ENCODE measurements around the gene KCNQ1.

The KCNQ1 gene

GRCh38 chr11:2839395-2839943, 394.7 kb downstream of the KCNQ1 start:
- Histone ChIP-seq H3K27me3 (ENCODE audit: control insufficient read depth in 2 of 2, insufficient read depth in 2 of 2, low read length in 2 of 2) (no peaks in the 10 kb centered on the region), H3K27ac (ENCODE audit: low read depth in 2 of 2, low read length in 2 of 2) (no peak overlapping the region), H3K9me3 (ENCODE audit: control insufficient read depth in 2 of 2, low read length in 2 of 2) (no peaks in the 10 kb centered on the region), H3K36me3 (ENCODE audit: control insufficient read depth in 2 of 2, insufficient read depth in 2 of 2, low read length in 2 of 2) (no peaks in the 10 kb centered on the region), H3K4me3 (ENCODE audit: low read length in 2 of 2) (no peak overlapping the region), H3K9ac (ENCODE audit: low read depth in 1 of 2, low read length in 2 of 2) (no peak overlapping the region), H3K4me1 (ENCODE audit: control insufficient read depth in 2 of 2, insufficient read depth in 2 of 2, low read length in 2 of 2) (no peaks in the 10 kb centered on the region)

- Histone ChIP-seq H3K9ac (ENCODE audit: low read depth in 1 of 2, low read length in 2 of 2) (no peak overlapping the region), H3K4me1 (ENCODE audit: control insufficient read depth in 2 of 2, insufficient read depth in 2 of 2, low read length in 2 of 2) (no peaks in the 10 kb centered on the region), H3K4me3 (ENCODE audit: low read length in 2 of 2) (no peak overlapping the region), H3K27ac (ENCODE audit: low read depth in 2 of 2, low read length in 2 of 2) (no peak overlapping the region), H3K36me3 (ENCODE audit: control insufficient read depth in 2 of 2, insufficient read depth in 2 of 2, low read length in 2 of 2) (no peaks in the 10 kb centered on the region), H3K9me3 (ENCODE audit: control insufficient read depth in 2 of 2, low read length in 2 of 2) (no peaks in the 10 kb centered on the region), H3K27me3 (ENCODE audit: control insufficient read depth in 2 of 2, insufficient read depth in 2 of 2, low read length in 2 of 2) (no peaks in the 10 kb centered on the region)
These were observed 396.8 kb downstream of the KCNQ1 start for GRCh38 chr11:2841411-2842190.

GRCh38 chr11:2842876-2843275, 398.1 kb downstream of the KCNQ1 start:
- Histone ChIP-seq H3K36me3 (ENCODE audit: control insufficient read depth in 2 of 2, insufficient read depth in 2 of 2, low read length in 2 of 2) (no peaks in the 10 kb centered on the region), H3K27ac (ENCODE audit: low read depth in 2 of 2, low read length in 2 of 2) (no peak overlapping the region), H3K4me3 (ENCODE audit: low read length in 2 of 2) (no peak overlapping the region), H3K27me3 (ENCODE audit: control insufficient read depth in 2 of 2, insufficient read depth in 2 of 2, low read length in 2 of 2) (no peaks in the 10 kb centered on the region), H3K9ac (ENCODE audit: low read depth in 1 of 2, low read length in 2 of 2) (no peak overlapping the region), H3K4me1 (ENCODE audit: control insufficient read depth in 2 of 2, insufficient read depth in 2 of 2, low read length in 2 of 2) (no peaks in the 10 kb centered on the region), H3K9me3 (ENCODE audit: control insufficient read depth in 2 of 2, low read length in 2 of 2) (no peaks in the 10 kb centered on the region)

GRCh38 chr11:2843551-2843950, 398.7 kb downstream of the KCNQ1 start:
- no peaks in the 10 kb centered on the region for H3K9me3 ChIP-seq (ENCODE audit: control insufficient read depth in 2 of 2, low read length in 2 of 2)
- H3K27ac ChIP-seq (ENCODE audit: low read depth in 2 of 2, low read length in 2 of 2) = no peak overlapping the region
- no peak overlapping the region for H3K9ac ChIP-seq (ENCODE audit: low read depth in 1 of 2, low read length in 2 of 2)
- no peak overlapping the region for H3K4me3 ChIP-seq (ENCODE audit: low read length in 2 of 2)
- H3K36me3 ChIP-seq (ENCODE audit: control insufficient read depth in 2 of 2, insufficient read depth in 2 of 2, low read length in 2 of 2) = no peaks in the 10 kb centered on the region
- no peaks in the 10 kb centered on the region for H3K4me1 ChIP-seq (ENCODE audit: control insufficient read depth in 2 of 2, insufficient read depth in 2 of 2, low read length in 2 of 2)
- H3K27me3 ChIP-seq (ENCODE audit: control insufficient read depth in 2 of 2, insufficient read depth in 2 of 2, low read length in 2 of 2) = no peaks in the 10 kb centered on the region

GRCh38 chr11:2844116-2844842, 399.5 kb downstream of the KCNQ1 start:
- Histone ChIP-seq H3K9me3 (ENCODE audit: control insufficient read depth in 2 of 2, low read length in 2 of 2) (no peaks in the 10 kb centered on the region), H3K27ac (ENCODE audit: low read depth in 2 of 2, low read length in 2 of 2) (no peak overlapping the region), H3K4me1 (ENCODE audit: control insufficient read depth in 2 of 2, insufficient read depth in 2 of 2, low read length in 2 of 2) (no peaks in the 10 kb centered on the region), H3K4me3 (ENCODE audit: low read length in 2 of 2) (no peak overlapping the region), H3K9ac (ENCODE audit: low read depth in 1 of 2, low read length in 2 of 2) (no peak overlapping the region), H3K36me3 (ENCODE audit: control insufficient read depth in 2 of 2, insufficient read depth in 2 of 2, low read length in 2 of 2) (no peaks in the 10 kb centered on the region), H3K27me3 (ENCODE audit: control insufficient read depth in 2 of 2, insufficient read depth in 2 of 2, low read length in 2 of 2) (no peaks in the 10 kb centered on the region)

GRCh38 chr11:2844996-2845395, 400.2 kb downstream of the KCNQ1 start:
- H3K4me1 ChIP-seq (ENCODE audit: control insufficient read depth in 2 of 2, insufficient read depth in 2 of 2, low read length in 2 of 2) = no peaks in the 10 kb centered on the region
- H3K9me3 ChIP-seq (ENCODE audit: control insufficient read depth in 2 of 2, low read length in 2 of 2) = no peaks in the 10 kb centered on the region
- no peak overlapping the region for H3K4me3 ChIP-seq (ENCODE audit: low read length in 2 of 2)
- no peak overlapping the region for H3K27ac ChIP-seq (ENCODE audit: low read depth in 2 of 2, low read length in 2 of 2)
- no peak overlapping the region for H3K9ac ChIP-seq (ENCODE audit: low read depth in 1 of 2, low read length in 2 of 2)
- no peaks in the 10 kb centered on the region for H3K27me3 ChIP-seq (ENCODE audit: control insufficient read depth in 2 of 2, insufficient read depth in 2 of 2, low read length in 2 of 2)
- H3K36me3 ChIP-seq (ENCODE audit: control insufficient read depth in 2 of 2, insufficient read depth in 2 of 2, low read length in 2 of 2) = no peaks in the 10 kb centered on the region

GRCh38 chr11:2846056-2846455, 401.2 kb downstream of the KCNQ1 start:
- Histone ChIP-seq H3K9ac (ENCODE audit: low read depth in 1 of 2, low read length in 2 of 2) (no peak overlapping the region), H3K4me1 (ENCODE audit: control insufficient read depth in 2 of 2, insufficient read depth in 2 of 2, low read length in 2 of 2) (no peaks in the 10 kb centered on the region), H3K4me3 (ENCODE audit: low read length in 2 of 2) (no peak overlapping the region), H3K27me3 (ENCODE audit: control insufficient read depth in 2 of 2, insufficient read depth in 2 of 2, low read length in 2 of 2) (no peaks in the 10 kb centered on the region), H3K27ac (ENCODE audit: low read depth in 2 of 2, low read length in 2 of 2) (no peak overlapping the region), H3K9me3 (ENCODE audit: control insufficient read depth in 2 of 2, low read length in 2 of 2) (no peaks in the 10 kb centered on the region), H3K36me3 (ENCODE audit: control insufficient read depth in 2 of 2, insufficient read depth in 2 of 2, low read length in 2 of 2) (no peaks in the 10 kb centered on the region)

GRCh38 chr11:2846470-2846869, 401.7 kb downstream of the KCNQ1 start:
- H3K27me3 ChIP-seq (ENCODE audit: control insufficient read depth in 2 of 2, insufficient read depth in 2 of 2, low read length in 2 of 2) = no peaks in the 10 kb centered on the region
- no peaks in the 10 kb centered on the region for H3K4me1 ChIP-seq (ENCODE audit: control insufficient read depth in 2 of 2, insufficient read depth in 2 of 2, low read length in 2 of 2)
- no peak overlapping the region for H3K4me3 ChIP-seq (ENCODE audit: low read length in 2 of 2)

GRCh38 chr11:2847561-2847960, 402.8 kb downstream of the KCNQ1 start:
- Histone ChIP-seq H3K36me3 (ENCODE audit: control insufficient read depth in 2 of 2, insufficient read depth in 2 of 2, low read length in 2 of 2) (no peaks in the 10 kb centered on the region), H3K4me1 (ENCODE audit: control insufficient read depth in 2 of 2, insufficient read depth in 2 of 2, low read length in 2 of 2) (no peaks in the 10 kb centered on the region), H3K27ac (ENCODE audit: low read depth in 2 of 2, low read length in 2 of 2) (no peak overlapping the region), H3K4me3 (ENCODE audit: low read length in 2 of 2) (no peak overlapping the region), H3K9me3 (ENCODE audit: control insufficient read depth in 2 of 2, low read length in 2 of 2) (no peaks in the 10 kb centered on the region), H3K27me3 (ENCODE audit: control insufficient read depth in 2 of 2, insufficient read depth in 2 of 2, low read length in 2 of 2) (no peaks in the 10 kb centered on the region), H3K9ac (ENCODE audit: low read depth in 1 of 2, low read length in 2 of 2) (no peak overlapping the region)

More at GRCh38 chr11:2846470-2846869, 401.7 kb downstream of the KCNQ1 start:
- Histone ChIP-seq H3K27ac (ENCODE audit: low read depth in 2 of 2, low read length in 2 of 2) (no peak overlapping the region), H3K36me3 (ENCODE audit: control insufficient read depth in 2 of 2, insufficient read depth in 2 of 2, low read length in 2 of 2) (no peaks in the 10 kb centered on the region), H3K9ac (ENCODE audit: low read depth in 1 of 2, low read length in 2 of 2) (no peak overlapping the region), H3K9me3 (ENCODE audit: control insufficient read depth in 2 of 2, low read length in 2 of 2) (no peaks in the 10 kb centered on the region)

- Histone ChIP-seq H3K4me1 (ENCODE audit: control insufficient read depth in 2 of 2, insufficient read depth in 2 of 2, low read length in 2 of 2) (no peaks in the 10 kb centered on the region), H3K9ac (ENCODE audit: low read depth in 1 of 2, low read length in 2 of 2) (no peak overlapping the region), H3K27me3 (ENCODE audit: control insufficient read depth in 2 of 2, insufficient read depth in 2 of 2, low read length in 2 of 2) (no peaks in the 10 kb centered on the region), H3K9me3 (ENCODE audit: control insufficient read depth in 2 of 2, low read length in 2 of 2) (no peaks in the 10 kb centered on the region), H3K4me3 (ENCODE audit: low read length in 2 of 2) (no peak overlapping the region), H3K36me3 (ENCODE audit: control insufficient read depth in 2 of 2, insufficient read depth in 2 of 2, low read length in 2 of 2) (no peaks in the 10 kb centered on the region), H3K27ac (ENCODE audit: low read depth in 2 of 2, low read length in 2 of 2) (no peak overlapping the region)
These were observed 403.7 kb downstream of the KCNQ1 start for GRCh38 chr11:2848497-2848896.

Measured in mucosa of rectum (tissue), 2 donors.